GM04503 (cell line): ENCODE data around the gene CFAP74.

ENCODE experiments used
- DNase-seq: peaks from one replicate; pipeline ENCODE4 v3.0.0-alpha.2; 2012; ENCODE audit warnings: low read depth

The CFAP74 gene

DNA sequence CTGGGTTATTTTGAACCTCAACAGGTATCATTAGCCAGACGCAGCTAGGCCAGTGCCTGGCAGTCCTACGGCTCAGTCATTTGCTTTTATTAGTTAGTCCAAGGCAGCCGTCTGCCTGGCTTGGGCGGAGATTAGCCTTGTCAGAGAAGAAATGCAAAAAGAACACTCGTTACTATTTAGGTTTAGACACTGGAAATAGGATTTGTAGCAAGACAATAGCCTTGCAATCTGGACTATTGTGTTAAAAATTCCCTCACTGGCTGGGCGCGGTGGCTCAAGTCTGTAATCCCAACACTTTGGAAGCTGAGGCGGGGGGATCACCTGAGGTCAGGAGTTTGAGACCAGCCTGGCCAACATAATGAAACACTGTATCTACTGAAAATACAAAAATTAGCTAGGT lies 35.7 kb upstream of the CFAP74 start:
- DNase-seq, result no peak

DNA sequence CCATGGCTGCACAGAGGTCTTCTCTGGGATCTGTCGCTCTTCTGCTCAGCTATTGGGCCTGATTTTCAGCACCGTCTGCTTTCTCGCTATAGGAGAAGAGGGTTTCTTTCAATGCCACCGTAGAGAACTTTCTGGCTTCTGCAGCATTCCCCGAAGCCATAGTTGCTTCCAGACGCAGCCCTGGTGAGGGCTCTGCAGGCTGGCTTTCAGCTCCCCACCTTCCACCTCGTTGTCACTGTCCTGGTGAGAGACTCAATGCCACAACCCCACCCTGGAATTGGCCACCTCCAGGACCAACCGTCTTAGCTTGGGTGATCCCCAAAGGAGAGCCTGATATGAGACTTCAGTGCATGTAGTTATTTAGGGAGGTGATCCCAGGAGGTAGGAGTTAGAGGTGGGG lies 34.6 kb upstream of the CFAP74 start:
- no peak for DNase-seq

DNA sequence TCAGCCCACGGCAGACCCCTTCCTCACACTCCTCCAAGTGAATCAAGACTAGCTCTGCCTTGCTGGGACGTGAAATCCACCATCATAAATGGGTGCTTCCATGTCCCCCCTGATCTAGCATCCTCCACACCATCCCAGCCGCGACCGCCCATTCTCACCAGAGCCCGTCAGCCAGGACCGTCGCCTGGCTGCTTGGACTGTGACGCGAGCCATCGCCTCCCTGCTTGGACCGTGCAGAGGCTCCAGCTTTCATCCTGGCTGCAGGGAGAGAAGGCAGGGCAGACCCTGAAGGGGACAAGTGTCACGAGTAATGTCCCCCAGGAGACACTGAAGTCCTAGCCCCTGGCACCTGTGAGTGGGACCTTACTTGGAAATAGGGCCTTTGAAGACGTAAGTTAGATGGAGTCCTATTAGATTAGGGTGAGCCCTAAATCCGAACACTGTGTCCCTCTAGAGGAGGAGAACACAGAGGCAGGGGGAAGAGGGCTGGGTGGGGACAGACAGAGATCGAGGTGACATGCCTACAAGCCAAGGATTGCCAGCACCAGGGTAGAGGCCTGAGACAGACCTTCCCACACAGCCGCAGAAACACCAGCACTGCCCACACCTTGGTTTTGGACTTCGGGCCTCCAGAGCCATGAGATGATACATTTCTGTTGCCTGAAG lies 33.9 kb upstream of the CFAP74 start:
- no peak for DNase-seq

DNA sequence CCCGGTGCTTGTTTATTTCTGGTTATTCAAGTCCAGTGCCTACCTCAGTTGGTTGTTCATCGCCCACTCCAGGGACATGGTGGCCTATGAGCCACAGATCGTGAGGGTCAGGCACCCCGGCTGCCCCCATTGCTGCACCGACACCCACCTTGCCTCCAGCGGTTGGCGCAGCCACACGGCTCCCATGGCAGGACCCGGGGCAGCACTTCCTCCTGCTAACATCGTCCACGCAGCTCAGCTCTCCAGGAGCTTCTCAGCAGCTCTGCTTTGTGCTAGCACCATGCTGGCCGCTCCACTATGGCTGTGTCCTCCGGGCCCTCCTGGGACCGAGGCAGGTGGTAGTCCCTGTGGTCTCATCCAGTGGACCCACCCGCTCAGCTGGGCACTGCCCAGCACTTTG lies 32.7 kb upstream of the CFAP74 start:
- DNase-seq, result no peak

DNA sequence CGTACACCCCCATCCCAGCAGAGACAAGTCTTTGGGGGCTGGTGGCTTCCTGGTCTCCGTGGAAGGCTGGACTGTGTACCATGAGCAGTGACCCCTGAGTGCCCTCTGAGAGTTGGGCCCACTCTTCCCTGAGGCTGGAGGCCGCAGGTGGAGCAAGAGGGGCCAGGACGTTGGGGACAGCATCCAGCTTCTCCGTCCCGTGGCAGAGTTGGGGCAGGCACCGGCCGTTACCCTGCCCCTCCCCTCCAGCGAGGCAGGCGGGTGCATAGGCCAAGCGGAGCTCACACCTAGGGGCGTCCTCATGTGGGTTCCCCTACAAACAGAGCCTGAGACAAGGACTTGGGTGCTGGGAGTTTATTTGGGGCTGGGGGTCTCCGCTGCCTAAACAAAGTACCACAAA lies 29.6 kb upstream of the CFAP74 start:
- no peak for DNase-seq

DNA sequence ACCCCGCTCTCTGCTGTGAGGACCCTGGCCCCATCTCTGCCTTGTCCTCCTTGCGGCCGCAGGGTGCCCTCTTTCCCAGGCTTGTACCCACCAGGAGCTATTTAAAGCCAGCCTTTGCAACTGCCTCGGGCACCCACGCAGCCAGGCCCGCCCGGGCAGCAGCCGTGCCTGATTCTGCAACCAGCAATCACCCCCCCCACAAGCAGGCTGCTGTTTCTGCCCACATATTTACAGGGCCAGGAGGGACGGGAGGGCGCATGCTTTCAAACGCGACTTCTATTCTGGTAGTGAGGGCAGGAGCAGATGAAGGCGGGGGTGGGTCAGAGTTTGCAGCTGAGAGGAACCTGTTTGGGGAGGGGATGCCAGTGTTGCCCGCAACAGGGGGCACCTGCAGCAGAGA lies 29.2 kb upstream of the CFAP74 start:
- DNase-seq, result no peak

DNA sequence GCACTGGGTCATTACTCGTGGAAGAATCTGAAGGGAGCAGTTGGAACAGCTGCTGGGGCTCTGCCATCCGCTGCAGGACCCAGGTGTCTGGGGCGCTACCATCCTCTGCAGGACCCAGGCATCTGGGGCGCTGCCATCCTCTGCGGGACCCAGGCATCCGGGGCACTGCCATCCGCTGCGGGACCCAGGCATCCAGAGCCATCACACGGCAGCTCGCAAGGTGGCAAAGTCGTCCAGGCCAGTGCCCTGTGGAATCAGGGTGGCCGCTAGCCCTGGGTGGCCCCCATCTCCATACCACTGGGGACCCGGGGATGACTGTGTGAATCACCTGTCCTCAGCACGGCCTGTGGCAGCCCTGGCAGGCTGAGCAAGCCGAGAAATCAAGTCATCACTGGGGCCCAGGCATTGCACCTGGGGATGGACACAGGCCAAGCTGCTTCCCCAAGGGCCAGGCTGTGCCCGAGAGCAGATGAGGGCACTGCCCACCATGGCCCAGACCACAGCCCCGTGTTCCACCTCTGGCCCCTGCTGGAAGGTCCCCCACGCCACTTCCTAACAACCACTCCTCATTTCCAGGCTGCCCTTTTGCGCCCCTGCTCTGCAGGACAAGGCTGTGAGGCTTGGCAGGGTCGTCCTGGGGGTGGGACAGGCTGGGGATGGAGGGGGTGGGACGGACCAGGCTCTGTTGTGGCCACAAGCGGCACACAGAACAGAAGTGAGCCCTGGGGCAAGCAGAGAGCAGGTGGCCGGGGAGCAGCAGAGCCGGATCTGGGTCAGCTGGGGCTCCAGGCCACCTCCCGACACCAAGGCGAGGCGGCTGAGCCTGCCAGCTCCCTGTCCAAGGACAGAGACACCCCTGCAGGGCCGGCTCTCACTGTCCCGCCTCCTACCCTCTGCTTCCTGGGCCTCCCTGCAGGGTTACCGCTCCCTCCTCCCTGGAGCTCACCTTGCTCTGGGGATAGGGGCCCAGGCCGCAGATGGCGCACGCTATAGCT lies 28.3 kb upstream of the CFAP74 start:
- no peak for DNase-seq

DNA sequence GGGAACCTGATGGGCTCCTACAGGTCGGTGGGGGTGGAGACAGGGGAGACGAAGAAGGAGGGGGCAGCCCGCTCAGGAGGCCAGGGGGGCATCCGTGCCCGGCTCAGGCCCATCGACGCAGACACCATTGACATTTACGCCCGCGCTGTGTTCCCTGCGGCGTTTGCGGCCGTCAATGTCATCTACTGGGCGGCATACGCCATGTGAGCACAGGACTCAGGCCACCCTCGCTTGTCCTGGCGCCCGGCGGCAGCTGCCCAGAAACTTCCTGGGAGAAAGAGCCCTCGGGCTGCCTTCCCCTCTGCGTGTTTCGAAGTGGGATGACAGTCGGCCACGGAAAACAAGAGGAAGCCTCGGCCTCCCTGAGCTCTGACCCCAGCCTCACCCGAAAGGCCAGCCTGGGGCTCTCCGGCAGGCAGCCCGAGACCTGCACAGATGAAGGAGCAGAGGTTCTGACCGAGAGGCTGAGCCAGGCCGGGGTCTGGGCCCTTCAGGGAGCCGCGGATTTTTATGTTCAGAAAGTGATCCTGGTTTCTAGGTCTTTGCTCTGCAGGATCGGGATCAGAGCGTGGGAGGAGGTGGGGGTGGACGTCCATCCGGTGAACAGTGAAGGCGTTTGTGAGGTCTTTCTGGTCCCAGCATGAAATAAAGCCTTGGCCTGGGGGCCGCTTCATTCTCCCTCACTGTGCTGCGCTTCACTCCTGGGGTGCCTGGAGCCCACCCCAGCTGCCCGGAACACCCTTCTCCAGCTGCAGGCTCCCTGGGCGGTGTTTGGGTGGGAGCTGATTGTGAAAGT lies 26.7 kb upstream of the CFAP74 start:
- no peak for DNase-seq

DNA sequence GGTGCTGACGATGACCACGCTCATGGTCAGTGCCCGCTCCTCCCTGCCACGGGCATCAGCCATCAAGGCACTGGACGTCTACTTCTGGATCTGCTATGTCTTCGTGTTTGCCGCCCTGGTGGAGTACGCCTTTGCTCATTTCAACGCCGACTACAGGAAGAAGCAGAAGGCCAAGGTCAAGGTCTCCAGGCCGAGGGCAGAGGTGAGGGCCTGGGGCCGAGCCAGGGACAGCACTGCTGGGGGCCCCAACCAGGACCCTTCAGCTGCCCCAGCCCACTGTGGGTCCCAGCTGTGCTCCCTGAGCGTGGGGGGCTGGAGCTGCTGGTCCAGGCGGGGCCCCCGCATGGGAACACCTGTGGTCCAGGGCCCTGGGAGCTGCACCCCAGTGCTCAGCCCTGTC lies 26.0 kb upstream of the CFAP74 start:
- DNase-seq, result no peak

DNA sequence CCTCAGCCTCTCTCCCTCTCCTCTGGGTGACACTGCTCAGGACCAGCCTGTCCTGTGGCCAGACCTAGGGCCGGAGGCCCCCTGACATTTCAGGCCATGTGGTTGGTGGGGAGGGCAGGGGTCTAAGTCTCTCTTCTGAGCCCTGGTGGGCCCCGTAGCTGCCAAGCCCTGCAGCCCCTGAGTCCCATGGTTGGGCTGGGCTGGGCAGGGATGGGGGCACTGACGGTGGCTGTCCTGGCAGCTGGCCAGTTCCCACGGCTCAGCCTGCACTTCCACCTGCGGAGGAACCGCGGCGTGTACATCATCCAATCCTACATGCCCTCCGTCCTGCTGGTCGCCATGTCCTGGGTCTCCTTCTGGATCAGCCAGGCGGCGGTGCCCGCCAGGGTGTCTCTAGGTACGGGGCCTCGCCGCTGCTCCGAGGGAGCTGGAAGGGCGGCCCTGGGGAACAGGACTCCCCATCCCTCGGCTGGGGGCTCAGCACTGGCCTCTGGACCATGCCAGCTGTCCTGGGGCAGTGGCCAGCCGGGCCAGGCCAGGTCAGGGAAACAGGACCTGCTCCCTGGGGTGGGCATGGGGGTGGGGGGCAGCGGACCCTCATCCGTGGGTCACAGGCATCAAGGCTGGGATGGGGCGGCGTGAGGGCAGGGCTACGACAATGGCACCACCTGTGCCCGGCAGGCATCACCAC lies 25.4 kb upstream of the CFAP74 start:
- DNase-seq, result no peak

DNA sequence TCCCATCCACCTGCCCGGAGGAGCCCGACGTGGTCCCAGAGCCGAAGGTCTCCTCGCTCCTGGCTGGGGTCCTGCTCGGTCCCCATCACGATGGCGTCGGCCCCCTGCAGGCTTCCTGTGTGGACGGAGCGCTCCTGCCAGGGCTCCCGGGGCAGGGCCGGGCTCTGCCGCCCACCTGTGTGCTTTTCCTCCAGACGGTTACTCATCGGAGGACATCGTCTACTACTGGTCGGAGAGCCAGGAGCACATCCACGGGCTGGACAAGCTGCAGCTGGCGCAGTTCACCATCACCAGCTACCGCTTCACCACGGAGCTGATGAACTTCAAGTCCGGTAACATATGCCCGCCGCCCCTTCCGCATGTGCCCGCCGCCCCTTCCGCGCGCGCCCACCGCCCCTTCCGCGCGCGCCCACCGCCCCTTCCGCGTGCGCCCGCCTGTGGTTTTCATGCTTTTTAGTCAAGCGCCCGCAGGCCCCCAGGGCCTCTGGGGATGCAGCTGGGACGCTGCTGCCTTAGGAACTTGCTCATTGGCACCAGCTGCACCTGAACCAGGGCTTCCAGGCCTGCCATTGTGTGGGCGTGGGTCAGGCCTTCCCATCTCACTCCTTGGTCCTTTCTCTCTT lies 24.5 kb upstream of the CFAP74 start:
- DNase-seq, result no peak

DNA sequence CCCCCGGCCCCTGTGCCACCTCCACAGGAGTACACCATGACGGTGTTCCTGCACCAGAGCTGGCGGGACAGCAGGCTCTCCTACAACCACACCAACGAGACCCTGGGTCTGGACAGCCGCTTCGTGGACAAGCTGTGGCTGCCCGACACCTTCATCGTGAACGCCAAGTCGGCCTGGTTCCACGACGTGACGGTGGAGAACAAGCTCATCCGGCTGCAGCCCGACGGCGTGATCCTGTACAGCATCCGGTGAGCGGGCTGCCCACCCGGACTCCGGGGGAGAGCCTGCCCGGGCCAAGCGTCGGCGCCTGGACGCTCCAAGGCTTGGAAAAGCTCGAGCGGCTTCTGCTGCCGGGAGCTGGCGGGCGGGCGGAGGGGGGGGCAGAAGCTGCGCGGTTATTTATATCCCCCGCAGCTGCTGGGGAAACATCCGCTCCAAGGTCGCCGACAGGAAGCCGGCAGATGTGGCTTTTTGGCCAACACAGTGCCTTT lies 21.9 kb upstream of the CFAP74 start:
- no peak for DNase-seq

DNA sequence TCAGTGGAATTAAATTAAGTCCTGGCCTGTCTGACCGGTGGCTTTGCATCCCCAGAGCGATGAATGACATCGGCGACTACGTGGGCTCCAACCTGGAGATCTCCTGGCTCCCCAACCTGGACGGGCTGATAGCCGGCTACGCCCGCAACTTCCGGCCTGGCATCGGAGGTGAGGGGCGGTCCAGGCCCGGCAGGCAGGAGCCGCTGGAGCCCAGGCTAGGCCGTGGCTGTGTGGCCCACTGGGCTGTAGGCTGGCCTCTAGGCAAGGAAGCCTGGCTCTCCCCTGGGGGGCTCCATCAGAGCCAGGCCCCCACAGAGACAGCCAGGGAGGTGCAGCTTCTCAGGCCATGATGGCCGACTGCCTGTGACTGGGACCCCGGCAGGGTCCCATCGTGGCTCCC lies 21.3 kb upstream of the CFAP74 start:
- no peak for DNase-seq

DNA sequence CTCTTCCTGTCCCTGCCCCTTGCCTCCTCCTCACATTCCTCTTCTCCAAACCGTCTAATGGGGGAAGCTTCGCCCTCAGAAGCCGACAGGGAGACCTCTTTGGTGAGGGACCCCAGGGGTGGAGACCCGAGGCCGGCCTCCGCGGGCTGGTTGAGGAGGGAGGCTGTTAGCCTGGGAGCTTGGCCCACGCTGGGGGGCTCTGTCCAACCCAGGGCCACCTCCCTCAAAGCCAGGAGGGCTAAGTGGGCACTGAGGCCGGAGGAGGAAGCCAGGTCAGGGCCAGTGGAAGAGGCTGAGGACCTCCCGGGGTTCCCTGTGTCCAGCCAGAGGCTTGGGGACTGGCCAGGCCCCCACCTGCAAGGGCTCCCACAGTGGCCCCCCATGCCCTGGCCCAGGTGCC lies 20.9 kb upstream of the CFAP74 start:
- DNase-seq, result no peak

DNA sequence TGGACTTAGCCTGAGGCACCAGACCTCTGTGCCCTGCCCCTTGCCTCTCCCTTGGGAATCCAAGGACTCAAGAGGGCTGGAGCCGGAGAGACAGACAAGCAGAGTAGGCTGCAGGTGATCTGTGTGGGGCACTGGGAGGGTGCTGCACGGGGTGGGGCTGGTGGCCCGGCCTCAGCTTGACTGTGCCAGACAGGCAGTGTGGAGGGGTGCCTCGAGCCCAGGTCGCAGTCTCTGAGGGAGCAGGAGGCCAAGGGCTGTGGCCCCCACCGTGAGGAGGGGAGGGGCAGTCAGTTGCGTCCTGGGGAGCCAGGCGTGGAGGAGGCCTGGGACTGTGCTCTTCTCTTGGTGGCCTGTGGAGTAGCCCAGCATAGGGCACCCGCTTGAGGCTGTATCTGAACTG lies 19.6 kb upstream of the CFAP74 start:
- DNase-seq, result no peak

DNA sequence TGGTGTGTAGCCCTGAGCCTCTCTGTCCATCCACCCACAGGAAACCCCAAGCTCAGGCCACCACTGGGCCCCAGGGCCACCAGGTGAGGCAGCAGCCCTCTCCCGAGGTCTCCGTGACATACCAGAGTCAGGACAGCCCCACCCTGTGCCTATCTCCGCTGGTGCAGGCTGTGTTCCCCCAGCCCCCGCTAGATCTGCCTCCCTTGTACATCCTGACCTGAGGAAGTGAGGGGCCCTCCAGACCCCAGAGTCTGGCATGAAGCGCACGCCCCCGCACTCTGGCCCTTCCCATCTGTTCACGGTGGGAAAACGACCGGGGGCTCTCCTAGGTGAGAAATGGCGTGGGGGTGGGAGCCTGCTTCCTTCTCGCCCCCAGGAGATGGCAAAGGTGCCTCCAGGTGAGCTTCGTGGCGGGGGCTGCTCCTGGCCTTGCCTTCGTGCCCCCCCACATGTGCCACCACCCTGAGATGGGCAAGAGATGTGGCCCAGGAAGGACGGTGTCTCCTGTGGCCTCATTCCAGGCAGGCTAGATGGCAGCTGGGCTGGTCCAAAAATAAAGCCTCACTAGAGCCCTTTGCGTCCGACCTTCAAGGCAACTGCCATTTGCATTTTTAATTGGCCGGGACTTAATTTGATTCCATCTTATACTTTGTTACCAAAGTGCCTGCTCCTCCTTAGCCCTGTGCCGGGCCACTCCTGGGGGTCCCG lies 18.6 kb upstream of the CFAP74 start:
- DNase-seq, result no peak

DNA sequence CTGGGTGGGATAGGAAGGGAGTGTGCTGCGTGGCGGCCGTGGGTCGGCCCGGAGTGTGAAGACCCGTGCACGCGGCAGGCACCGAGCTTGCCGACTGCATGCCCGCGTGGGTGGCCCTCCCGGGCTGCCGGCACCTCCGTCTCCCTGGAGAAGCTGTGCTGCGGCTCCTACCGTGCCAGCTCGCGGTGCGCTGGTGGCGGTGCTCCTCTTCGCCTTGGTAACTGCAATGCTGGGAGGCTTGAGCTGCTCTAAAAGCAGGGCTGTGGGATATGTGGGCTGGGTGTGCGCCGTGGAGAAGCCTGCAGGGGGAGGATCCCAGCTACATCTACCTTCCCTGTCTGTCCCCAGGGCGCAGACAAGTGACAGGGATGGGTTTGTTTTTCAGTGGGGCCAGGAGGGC lies 18.0 kb upstream of the CFAP74 start:
- no peak for DNase-seq

DNA sequence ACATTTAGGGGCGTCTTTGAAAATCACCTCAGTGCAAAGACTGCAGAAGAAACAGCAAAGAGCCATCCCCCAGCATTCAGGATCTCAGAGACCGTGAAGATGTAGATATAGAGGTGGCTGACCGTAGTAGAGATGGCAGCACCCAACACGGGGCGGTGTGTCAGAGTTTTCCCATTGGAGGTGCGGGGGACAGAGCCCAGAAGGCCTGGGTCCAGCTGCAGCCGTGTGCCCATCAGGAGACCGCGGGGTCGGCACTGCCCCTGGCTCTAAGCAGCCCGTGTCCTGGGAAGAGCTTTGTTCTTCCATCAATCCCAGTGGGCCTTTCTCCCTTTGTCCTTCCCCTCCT lies 16.7 kb upstream of the CFAP74 start:
- DNase-seq, result no peak

DNA sequence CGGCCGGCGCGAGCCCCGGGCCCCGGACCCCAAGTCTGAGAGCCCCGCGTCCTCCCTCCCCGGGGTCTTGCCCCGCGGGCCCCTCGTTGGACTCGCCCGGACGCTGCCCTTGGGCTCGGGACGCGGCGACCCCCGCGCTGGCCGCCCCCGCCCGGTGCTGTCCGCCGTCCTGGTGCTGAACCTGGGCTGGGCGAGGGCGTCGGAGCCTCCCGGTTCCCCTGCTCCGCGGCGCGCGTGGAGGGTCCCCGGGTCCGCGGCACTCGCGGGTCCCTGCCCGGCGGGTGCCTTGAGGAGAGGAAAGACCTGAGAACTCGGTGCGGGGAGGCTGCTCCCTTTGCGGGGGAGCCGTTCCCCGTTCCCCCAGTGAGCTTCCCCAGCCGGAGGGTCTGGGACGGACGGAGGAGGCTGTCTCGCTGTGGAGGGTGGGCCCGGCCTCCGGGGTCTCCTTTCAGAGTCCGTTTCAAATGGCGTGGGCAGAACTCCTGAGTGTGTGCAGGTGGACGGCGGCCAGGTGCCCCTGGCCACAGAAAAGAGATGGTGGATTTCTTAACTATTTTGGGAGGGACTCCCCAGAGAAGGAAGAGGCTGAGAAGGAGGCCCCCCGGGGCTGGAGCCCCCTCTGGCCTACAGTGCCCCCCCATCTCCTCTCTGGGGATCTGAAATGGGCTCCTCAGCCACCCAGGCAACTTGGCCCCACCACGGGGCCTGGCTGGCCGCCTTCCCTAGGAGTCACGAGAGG lies 16.2 kb upstream of the CFAP74 start:
- no peak for DNase-seq

DNA sequence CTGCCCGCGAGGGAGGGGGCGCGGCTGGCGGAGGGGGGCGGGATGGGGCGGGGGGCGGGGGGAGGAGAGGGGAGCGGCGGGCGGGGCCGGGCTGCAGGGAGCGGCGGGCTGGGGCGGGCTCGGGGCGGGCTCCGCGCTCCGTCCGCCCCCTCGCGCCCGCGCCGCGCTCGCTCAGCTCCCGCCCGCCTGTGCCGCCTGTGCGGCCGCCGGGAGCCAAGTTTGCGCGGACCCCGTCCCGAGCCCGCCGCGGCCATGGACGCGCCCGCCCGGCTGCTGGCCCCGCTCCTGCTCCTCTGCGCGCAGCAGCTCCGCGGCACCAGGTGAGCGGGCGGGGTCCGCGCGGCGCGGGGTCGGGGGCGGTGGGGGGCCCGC lies 15.6 kb upstream of the CFAP74 start, which contains the start of gene GABRD:
GABRD (plus strand) TSS at position 174 of the 372 bp plus-strand sequence; CDS start at position 253, 79 bp downstream.
- DNase-seq, result no peak
